A549 (cell line): Measurements from ENCODE around the gene IREB2.

Source experiments
- BHLHE40 ChIP-seq: IDR thresholded peaks from 2 replicates; pipeline ENCODE4 v1.6.1; 2012; ENCODE audit warnings: low read depth, low read length, inconsistent platforms
- EP300 ChIP-seq, 2 experiments: fragments of >200 bp; sonication (Bioruptor Twin); formaldehyde crosslinking; IDR thresholded peaks; 2 replicates in 1 of 2; 3 replicates in 1 of 2; pipeline ENCODE4 v1.6.1; 2016 to 2017
- ESRRA ChIP-seq: fragments of 150-350 bp; IDR thresholded peaks from 2 replicates; pipeline ENCODE4 v1.6.1; 2014; ENCODE audit warnings: mild to moderate bottlenecking, low read length, borderline replicate concordance
- JUNB ChIP-seq: fragments of >200 bp; sonication (Bioruptor Twin); formaldehyde crosslinking; IDR thresholded peaks from 2 replicates; pipeline ENCODE4 v1.6.1; 2016
- KDM1A ChIP-seq: fragments of 200-600 bp; sonication (generic); IDR thresholded peaks from 2 replicates; pipeline ENCODE4 v1.6.1; 2016; ENCODE audit warnings: low read depth, mild to moderate bottlenecking
- POLR2A ChIP-seq: IDR thresholded peaks from 2 replicates; pipeline ENCODE4 v1.6.1; 2012; ENCODE audit warnings: mild to moderate bottlenecking, low read length
- RFX5 ChIP-seq: fragments of 450-650 bp; IDR thresholded peaks from 2 replicates; pipeline ENCODE4 v1.7.1; 2014; ENCODE audit warnings: antibody characterized with exemption, mild to moderate bottlenecking, moderate library complexity
- SMC3 ChIP-seq: fragments of >200 bp; sonication (Bioruptor Twin); formaldehyde crosslinking; IDR thresholded peaks from 3 replicates; pipeline ENCODE4 v1.6.1; 2018; ENCODE audit warnings: inconsistent platforms
- TF ChIP-seq, protein P1 (sequence below): fragments of >200 bp; sonication (Bioruptor Twin); formaldehyde crosslinking; IDR thresholded peaks from 3 replicates; pipeline ENCODE4 v1.5.1; 2016
- TF ChIP-seq, protein P2 (sequence below): fragments of 250-450 bp; sonication (Bioruptor Pico); IDR thresholded peaks from 2 replicates; pipeline ENCODE4 v1.5.0; 2020; ENCODE audit warnings: low read depth, mild to moderate bottlenecking, moderate library complexity

DNA sequence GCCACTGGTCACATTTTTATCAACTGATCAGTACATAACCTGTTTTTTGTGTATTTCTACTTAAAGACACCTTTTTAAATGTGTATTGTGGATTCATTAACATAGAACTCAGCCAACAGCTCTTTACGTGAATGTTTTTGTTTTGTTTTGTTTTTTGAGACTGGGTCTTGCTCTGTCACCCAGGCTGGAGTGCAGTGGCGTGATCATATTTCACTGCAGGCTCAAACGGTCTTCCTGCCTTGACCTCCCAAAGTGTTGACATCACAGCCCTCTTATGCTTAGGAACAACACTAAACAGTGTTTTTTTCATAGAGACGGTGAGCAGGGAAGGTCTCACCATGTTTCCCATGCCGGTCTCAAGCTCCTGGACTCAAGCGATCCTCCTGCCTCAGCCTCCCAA lies 112.2 kb downstream of the IREB2 start:
- no peak for TF ChIP-seq JUNB
- TF ChIP-seq ESRRA: no peak
- TF ChIP-seq, protein P1, sequence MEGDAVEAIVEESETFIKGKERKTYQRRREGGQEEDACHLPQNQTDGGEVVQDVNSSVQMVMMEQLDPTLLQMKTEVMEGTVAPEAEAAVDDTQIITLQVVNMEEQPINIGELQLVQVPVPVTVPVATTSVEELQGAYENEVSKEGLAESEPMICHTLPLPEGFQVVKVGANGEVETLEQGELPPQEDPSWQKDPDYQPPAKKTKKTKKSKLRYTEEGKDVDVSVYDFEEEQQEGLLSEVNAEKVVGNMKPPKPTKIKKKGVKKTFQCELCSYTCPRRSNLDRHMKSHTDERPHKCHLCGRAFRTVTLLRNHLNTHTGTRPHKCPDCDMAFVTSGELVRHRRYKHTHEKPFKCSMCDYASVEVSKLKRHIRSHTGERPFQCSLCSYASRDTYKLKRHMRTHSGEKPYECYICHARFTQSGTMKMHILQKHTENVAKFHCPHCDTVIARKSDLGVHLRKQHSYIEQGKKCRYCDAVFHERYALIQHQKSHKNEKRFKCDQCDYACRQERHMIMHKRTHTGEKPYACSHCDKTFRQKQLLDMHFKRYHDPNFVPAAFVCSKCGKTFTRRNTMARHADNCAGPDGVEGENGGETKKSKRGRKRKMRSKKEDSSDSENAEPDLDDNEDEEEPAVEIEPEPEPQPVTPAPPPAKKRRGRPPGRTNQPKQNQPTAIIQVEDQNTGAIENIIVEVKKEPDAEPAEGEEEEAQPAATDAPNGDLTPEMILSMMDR: no peak
- no peak for TF ChIP-seq SMC3
- no peak for TF ChIP-seq POLR2A
- TF ChIP-seq, protein P2, sequence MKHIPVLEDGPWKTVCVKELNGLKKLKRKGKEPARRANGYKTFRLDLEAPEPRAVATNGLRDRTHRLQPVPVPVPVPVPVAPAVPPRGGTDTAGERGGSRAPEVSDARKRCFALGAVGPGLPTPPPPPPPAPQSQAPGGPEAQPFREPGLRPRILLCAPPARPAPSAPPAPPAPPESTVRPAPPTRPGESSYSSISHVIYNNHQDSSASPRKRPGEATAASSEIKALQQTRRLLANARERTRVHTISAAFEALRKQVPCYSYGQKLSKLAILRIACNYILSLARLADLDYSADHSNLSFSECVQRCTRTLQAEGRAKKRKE (CRISPR knock-in tag): no peak
- TF ChIP-seq EP300 (IDR thresholded peaks at IDR 0.05): no peak
- no peak for TF ChIP-seq RFX5
- no peak for TF ChIP-seq BHLHE40
- TF ChIP-seq KDM1A: no peak
